NCI-H2196 treated with DMSO at 0.1 percent for 48 hours (cell line): Measurements from ENCODE around the gene FAM174B.

Source experiments
- DNase-seq: peaks from one replicate; lab custom pipeline; 2025; ENCODE audit not compliant: unreplicated experiment; lab: John Stamatoyannopoulos, UW

Gene FAM174B

GRCh38 chr15:92574566-92574965, 81.0 kb downstream of the FAM174B start:
- no peak for DNase-seq

- DNase-seq: no peak
Observed at GRCh38 chr15:92574161-92574560, 81.4 kb downstream of the FAM174B start.

- DNase-seq: no peak
Observed at GRCh38 chr15:92571824-92572223, 83.8 kb downstream of the FAM174B start.

DNA sequence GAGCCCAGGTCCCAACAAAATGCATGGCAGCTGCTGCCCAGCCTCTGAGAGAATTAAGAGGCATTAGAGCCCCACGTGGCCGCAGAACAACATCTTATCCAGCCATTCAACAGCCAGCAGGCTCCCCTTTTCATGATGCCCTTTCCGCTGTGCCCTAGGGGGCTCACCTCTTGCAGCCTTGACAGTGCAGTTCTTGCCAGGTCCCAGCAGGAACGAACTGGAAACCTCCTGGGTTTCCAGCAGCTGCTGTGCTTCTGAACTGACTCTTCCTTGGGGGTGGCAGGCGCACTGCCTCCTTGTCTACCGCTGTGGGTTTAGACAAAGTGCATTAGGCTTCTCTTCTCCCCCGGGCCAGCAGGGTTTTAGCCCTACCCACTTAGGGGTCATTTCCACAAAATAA, 85.2 kb downstream of the FAM174B start:
- DNase-seq: no peak

- DNase-seq: no peak
Observed at GRCh38 chr15:92569778-92570177, 85.8 kb downstream of the FAM174B start.
